Heart right ventricle (tissue), 16 donors: Measurements from ENCODE around the gene GRB10. TPM values are rescaled to one million over a fixed set of nuclear protein-coding genes. Genes with fewer than 3 reads are reported as not detected.
"Not testable (repeated sequence)": the region's sequence is repeated elsewhere in the genome, so short reads cannot be mapped to it uniquely, and the experiment has no call there.

Experiments used
- ATAC-seq, 8 donors: fragments of 200-7000 bp; cut with Tn5 transposase; one replicate each; pipeline ENCODE4 v1.9.1; 2020; ENCODE audit warnings: mild to moderate bottlenecking in 8 of 8, moderate library complexity in 8 of 8, moderate number of reproducible peaks in 1 of 8
- DNase-seq, 2 donors: peaks; one replicate each; pipeline ENCODE4 v3.0.0-alpha.2; 2020
- H3K27ac ChIP-seq, 10 donors: fragments of 200-600 bp; sonication (generic) in 2 of 10; one replicate each; pipeline versions ENCODE4 v1.5.0 to v1.8.0; 2020 to 2022; ENCODE audit warnings: mild to moderate bottlenecking in 3 of 10
- H3K27me3 ChIP-seq, 7 donors: fragments of 200-600 bp; one replicate each; pipeline ENCODE4 v1.8.0; 2021 to 2022; ENCODE audit warnings: mild to moderate bottlenecking in 2 of 7
- H3K36me3 ChIP-seq, 9 donors: fragments of 200-600 bp; sonication (generic) in 1 of 9; one replicate each; pipeline versions ENCODE4 v1.5.0 to v1.8.0; 2020 to 2022; ENCODE audit warnings: mild to moderate bottlenecking in 2 of 9
- H3K4me1 ChIP-seq, 9 donors: fragments of 200-600 bp; sonication (generic) in 1 of 9; one replicate each; pipeline versions ENCODE4 v1.5.0 to v1.8.0; 2020 to 2022; ENCODE audit warnings: mild to moderate bottlenecking in 4 of 9
- H3K4me3 ChIP-seq, 10 donors: fragments of 200-600 bp; sonication (generic) in 2 of 10; one replicate each; pipeline versions ENCODE4 v1.5.0 to v1.8.0; 2020 to 2022; ENCODE audit warnings: mild to moderate bottlenecking in 7 of 10, moderate library complexity in 2 of 10
- H3K9me3 ChIP-seq, 11 donors: fragments of 200-600 bp in 10 of 11; sonication (generic) in 2 of 11; one replicate each; pipeline versions ENCODE4 v1.5.0 to v1.8.0; 2013 to 2022; ENCODE audit warnings: mild to moderate bottlenecking in 2 of 11, control low read depth in 1 of 11, moderate library complexity in 1 of 11
- WGBS, 2 donors: extraction: QIAGEN DNeasy Blood & Tissue Kit; methylation state at CpG; one replicate each; pipeline ENCODE4 v1.1.7; 2013; ENCODE audit warnings: inconsistent platforms in 1 of 2; 5-methylcytosine and 5-hydroxymethylcytosine counted together
- intact Hi-C, 10 donors: fragments of 100-400 bp; cut with DNase I; formaldehyde crosslinking; loops; one replicate each; pipeline versions ENCODE4 v1.11.1 to v1.14.2; 2022
- polyA plus RNA-seq, 2 donors: library from polyadenylated mRNA; stranded (reverse); fragments of 200-250 nt; gene quantifications; one replicate each; pipeline ENCODE4 v1.2.3, GENCODE V29; 2013
- total RNA-seq, 10 donors: library from RNA; stranded (reverse); fragmentation: NEBNext Ultra II Directional in 3 of 10; extraction: Animal tissue kit (Norgen Biotek cat#: 25700) in 3 of 10; gene quantifications; one replicate each; pipeline versions ENCODE4 v1.2.1 to v1.2.4, GENCODE V29; 2021 to 2023
- TF ChIP-seq, protein P1 (sequence below), 9 donors: fragments of 200-600 bp; sonication (generic) in 2 of 9; IDR thresholded peaks; one replicate each; pipeline versions ENCODE4 v1.5.0 to v1.8.0; 2021 to 2022; ENCODE audit warnings: antibody characterized with exemption in 9 of 9, mild to moderate bottlenecking in 5 of 9, moderate library complexity in 1 of 9
- donor health status: Arrhythmogenic right ventricular cardiomyopathy.
- donor health status: ischemic (EF 13 %, LVEDD 7.1; RV severe dilation, severe dysfunction).
- donor health status: healthy with polysubstance abuse.
- donor health status: DM: no; HTN: yes; CAD: no.
- donor health status: DM: no; HTN: no; CAD: no.
- donor health status: ischemic (EF 25% LVEDD 6.9; RV normal size, moderate dysfunction).
- donor health status: ischemic (EF 25% LVEDD 5.7; RV mildly dilated, moderate dysfunction).
- donor health status: healthy.
- donor health status: DM: yes; HTN: yes; CAD: no.
- donor health status: Ischemic cardiomyopathy.
- donor health status: ischemic (EF 35%, LVEDD 5.7; RV mildly dilated, moderate dysfunction).
- donor health status: nonischemic (EF 11% LVEDD 7.7; RV severe dilation, severe dysfunction).
- donor health status: DM: yes; HTN: yes; CAD: no.
- donor health status: PGD.
- donor health status: ischemic (EF 29% LVEDD 5.4; RV normal size, mild dysfunction).
- donor health status: nonischemic (EF 23%, LVEDD 6.1; RV moderate dilation, normal function).

Gene GRB10
- total and polyA plus RNA-seq, 12 donors: 13.2 to 48.7 (median 29.6) TPM

DNA sequence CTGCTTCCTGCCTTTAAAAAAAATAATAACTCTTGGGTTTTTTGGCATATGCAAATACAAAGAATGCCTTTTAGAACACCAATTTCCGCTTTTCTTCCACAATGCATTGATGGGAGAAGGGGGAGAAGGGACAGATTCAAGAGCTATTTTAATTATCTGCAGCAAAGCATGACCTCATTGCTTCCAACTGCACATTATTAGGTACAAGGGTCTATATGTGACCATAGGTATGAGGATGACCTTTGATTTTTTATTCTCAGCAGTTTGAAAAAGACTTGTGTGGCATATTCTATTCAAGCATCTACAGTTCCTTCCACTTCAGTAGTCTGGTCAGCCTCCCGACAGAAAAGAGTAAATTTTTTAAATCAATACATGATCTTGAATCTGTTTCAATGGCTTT, 39.7 kb downstream of the GRB10 start:
- peaks cover 0 to 19% (median 0%) of the 10 kb centered on the region in 9 donors for H3K36me3 ChIP-seq
- H3K27ac ChIP-seq: no peak overlapping the region
- 87 to 93% methylated on average over 2 of the region's 2 CpGs for WGBS, 2 donors
- no peak for DNase-seq
- no peaks in the 10 kb centered on the region for H3K27me3 ChIP-seq
- peaks cover 0 to 70% (median 32%) of the 10 kb centered on the region in 9 donors for H3K4me1 ChIP-seq
- intact Hi-C loops: no loop called here
- no peak overlapping the region for H3K4me3 ChIP-seq
- H3K9me3 ChIP-seq: no peaks in the 10 kb centered on the region
- no peak for ATAC-seq
- TF ChIP-seq, protein P1, sequence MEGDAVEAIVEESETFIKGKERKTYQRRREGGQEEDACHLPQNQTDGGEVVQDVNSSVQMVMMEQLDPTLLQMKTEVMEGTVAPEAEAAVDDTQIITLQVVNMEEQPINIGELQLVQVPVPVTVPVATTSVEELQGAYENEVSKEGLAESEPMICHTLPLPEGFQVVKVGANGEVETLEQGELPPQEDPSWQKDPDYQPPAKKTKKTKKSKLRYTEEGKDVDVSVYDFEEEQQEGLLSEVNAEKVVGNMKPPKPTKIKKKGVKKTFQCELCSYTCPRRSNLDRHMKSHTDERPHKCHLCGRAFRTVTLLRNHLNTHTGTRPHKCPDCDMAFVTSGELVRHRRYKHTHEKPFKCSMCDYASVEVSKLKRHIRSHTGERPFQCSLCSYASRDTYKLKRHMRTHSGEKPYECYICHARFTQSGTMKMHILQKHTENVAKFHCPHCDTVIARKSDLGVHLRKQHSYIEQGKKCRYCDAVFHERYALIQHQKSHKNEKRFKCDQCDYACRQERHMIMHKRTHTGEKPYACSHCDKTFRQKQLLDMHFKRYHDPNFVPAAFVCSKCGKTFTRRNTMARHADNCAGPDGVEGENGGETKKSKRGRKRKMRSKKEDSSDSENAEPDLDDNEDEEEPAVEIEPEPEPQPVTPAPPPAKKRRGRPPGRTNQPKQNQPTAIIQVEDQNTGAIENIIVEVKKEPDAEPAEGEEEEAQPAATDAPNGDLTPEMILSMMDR (IDR thresholded peaks at IDR 0.05): no peak

DNA sequence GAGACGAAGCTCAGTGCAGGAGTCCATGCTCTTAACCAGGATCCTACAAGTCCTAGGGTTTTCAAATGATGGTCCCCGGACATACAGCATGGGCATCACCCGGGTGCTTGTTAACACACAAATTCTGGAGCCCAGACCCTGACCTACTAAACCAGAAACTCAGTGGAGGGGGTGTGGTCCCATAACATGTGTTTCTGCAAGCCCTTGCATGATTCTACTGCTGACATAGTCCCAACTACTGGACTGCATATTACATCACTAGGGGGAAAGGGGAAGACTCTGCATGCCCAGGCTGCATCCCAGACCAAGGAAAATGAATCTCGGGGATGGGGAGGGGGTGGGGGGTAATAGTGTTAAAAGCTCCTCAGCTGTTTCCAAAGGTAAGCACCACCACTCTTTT, 40.3 kb downstream of the GRB10 start:
- peaks cover 0 to 13% (median 0%) of the 10 kb centered on the region in 9 donors for H3K36me3 ChIP-seq
- H3K4me1 ChIP-seq: peaks cover 0 to 69% (median 32%) of the 10 kb centered on the region in 9 donors
- ATAC-seq: no peak
- H3K27ac ChIP-seq: no peak overlapping the region
- H3K4me3 ChIP-seq: no peak overlapping the region
- no peaks in the 10 kb centered on the region for H3K9me3 ChIP-seq
- no peaks in the 10 kb centered on the region for H3K27me3 ChIP-seq
- no peak for DNase-seq
- 91 to 92% methylated on average over 4 of the region's 4 CpGs for WGBS, 2 donors
- intact Hi-C loops: no loop called here
- TF ChIP-seq, protein P1 (IDR thresholded peaks at IDR 0.05): no peak

DNA sequence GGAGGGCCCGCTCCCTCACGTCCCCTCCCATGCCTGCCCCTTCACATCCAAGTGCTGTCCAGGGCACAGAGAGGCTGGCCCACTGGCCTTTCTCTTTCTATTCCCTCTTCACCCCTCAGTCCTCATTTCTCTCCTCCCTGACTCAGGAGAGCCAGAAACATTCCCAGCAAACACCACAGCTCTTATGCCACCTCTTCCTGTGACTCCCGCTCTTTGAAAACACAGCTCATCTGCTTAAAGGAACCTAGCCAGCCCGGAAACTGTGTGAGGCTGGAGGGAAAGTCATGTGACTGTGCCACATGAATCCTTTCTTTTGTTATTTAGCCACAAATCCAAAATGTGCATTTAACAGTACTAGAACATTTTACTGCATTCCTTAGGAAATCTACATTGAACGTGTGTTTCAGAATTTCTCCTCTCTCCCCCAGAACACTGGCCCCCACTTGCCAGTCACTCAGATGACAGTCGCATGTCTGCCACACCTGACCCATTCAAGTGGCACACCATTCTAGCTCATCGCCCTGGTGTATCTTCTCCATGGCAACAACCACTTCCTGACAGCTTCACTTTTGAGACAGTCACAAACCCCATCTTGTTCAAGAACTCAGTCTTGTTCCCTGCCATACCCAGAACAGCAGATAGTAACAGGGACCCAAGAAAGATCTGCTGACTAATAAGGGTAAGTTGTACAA, 42.8 kb downstream of the GRB10 start:
- ATAC-seq (peak in 3 of 8 donors; percentile 24 to 49 (median 35)), DNase-seq (no peak)
- no peak overlapping the region for H3K4me3 ChIP-seq
- peaks cover 0 to 54% (median 14%) of the 10 kb centered on the region in 9 donors for H3K4me1 ChIP-seq
- H3K27me3 ChIP-seq: no peaks in the 10 kb centered on the region
- peaks cover 0 to 9% (median 0%) of the 10 kb centered on the region in 9 donors for H3K36me3 ChIP-seq
- no peaks in the 10 kb centered on the region for H3K9me3 ChIP-seq
- TF ChIP-seq, protein P1 (IDR thresholded peaks at IDR 0.05): no peak
- 69 to 79% methylated on average over 7 of the region's 7 CpGs for WGBS, 2 donors
- H3K27ac ChIP-seq: peak overlapping the region in 1 of 10 donors; percentile 27
- intact Hi-C loops: loop anchor here in 1 of 10 donors (10.0 kb wide), 1 partner anchor 395 kb away; no protein-coding TSS in a partner anchor

DNA sequence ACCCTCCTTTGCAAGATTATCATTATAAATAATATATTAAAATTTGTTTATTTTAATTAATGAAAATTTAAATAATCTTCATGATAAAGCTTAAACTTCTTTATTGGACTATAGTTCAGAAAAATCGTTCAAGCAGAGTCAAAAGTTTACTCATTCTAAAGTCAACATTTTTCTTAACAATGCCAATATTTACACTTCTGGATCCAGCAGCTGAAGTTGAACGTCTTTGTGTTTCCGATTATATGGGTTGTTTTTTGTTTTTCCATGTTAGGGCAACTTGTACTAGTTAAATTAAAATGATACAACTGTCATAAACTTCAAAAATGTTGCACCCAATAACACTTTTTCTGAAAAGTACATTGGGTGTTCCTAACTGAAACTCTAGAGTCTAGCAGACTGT, 43.8 kb downstream of the GRB10 start:
- Histone ChIP-seq H3K4me3 (no peak overlapping the region), H3K27me3 (no peaks in the 10 kb centered on the region), H3K27ac (no peak overlapping the region), H3K36me3 (peaks cover 0 to 5% (median 0%) of the 10 kb centered on the region in 9 donors), H3K9me3 (no peaks in the 10 kb centered on the region), H3K4me1 (peaks cover 0 to 52% (median 15%) of the 10 kb centered on the region in 9 donors)
- TF ChIP-seq, protein P1 (IDR thresholded peaks at IDR 0.05): no peak
- WGBS, 2 donors: 45 to 74% methylated on average over 3 of the region's 3 CpGs
- no peak for ATAC-seq
- DNase-seq: no peak
- intact Hi-C loops: loop anchor here in 1 of 10 donors (10.0 kb wide), 1 partner anchor 396 kb away; no protein-coding TSS in a partner anchor

DNA sequence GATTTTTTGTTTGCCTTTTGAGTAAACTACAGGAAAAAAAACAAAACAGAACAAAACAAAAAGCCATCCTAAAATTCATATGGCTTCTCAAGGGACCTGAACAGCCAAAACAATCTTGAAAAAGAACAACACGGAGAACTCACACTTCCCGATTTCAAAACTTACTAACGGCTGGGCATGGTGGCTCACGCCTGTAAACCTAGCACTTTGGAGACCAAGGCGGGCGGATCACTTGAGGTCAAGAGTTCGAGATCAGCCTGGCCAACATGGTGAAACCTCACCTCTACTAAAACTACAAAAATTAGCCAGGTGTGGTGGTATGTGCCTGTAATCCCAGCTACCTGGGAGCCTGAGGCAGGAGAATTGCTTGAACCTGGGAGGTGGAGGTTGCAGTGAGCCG, 46.9 kb downstream of the GRB10 start:
- not testable (repeated sequence) for H3K27ac ChIP-seq, DNase-seq, H3K27me3 ChIP-seq, H3K9me3 ChIP-seq, H3K36me3 ChIP-seq, H3K4me3 ChIP-seq, ATAC-seq
- 95% methylated on average over 8 of the region's 8 CpGs for WGBS, 2 donors
- H3K4me1 ChIP-seq: peaks cover 0 to 60% (median 29%) of the 10 kb centered on the region in 9 donors
- intact Hi-C loops: loop anchor here in 1 of 10 donors (10.0 kb wide), 1 partner anchor 399 kb away; no protein-coding TSS in a partner anchor
